NB4 (cell line): ENCODE measurements around the gene TRIM9.

Source experiments
- DNase-seq: peaks from one replicate; pipeline ENCODE4 v3.0.0; 2010; ENCODE audit warnings: low read depth
- H3K4me3 ChIP-seq: one replicate; pipeline ENCODE4 v1.5.1; 2011; ENCODE audit warnings: mild to moderate bottlenecking, low read depth, low read length, moderate library complexity
- CTCF ChIP-seq: IDR thresholded peaks from one replicate; pipeline ENCODE4 v1.5.1; 2012; ENCODE audit warnings: low read depth, low read length
- MYC ChIP-seq: IDR thresholded peaks from 2 replicates; pipeline ENCODE4 v1.6.1; 2011; ENCODE audit warnings: low read depth, low read length
- POLR2A ChIP-seq: IDR thresholded peaks from 2 replicates; pipeline ENCODE4 v1.6.1; 2011; ENCODE audit warnings: mild to moderate bottlenecking; ENCODE audit not compliant: insufficient read length; ENCODE audit errors: extremely low read depth
- TF ChIP-seq, protein P1 (sequence below): IDR thresholded peaks from 2 replicates; pipeline ENCODE4 v1.6.1; 2011; ENCODE audit warnings: low read depth, low read length

The TRIM9 gene

DNA sequence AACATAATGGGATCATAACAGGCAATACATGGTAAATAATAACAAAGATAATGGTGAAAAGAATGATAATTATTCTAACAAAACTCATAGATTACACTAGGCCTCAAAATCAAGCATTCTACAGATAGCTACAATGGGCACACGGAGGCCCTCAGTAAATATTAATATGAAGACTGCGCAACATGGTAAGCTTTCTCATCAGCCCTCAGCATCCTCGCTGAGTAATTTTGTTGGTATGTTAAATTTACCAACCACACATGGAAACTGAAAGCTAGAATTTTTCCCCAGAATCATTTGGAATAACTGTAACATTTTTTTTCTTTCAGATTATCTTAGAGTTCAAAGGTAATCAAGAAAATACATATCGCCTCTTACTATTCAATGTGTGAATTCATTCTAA lies 76.4 kb downstream of the TRIM9 start:
- no peak for TF ChIP-seq MYC
- no peak for TF ChIP-seq CTCF
- TF ChIP-seq, protein P1, sequence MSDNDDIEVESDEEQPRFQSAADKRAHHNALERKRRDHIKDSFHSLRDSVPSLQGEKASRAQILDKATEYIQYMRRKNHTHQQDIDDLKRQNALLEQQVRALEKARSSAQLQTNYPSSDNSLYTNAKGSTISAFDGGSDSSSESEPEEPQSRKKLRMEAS = no peak
- no peak for TF ChIP-seq POLR2A
- DNase-seq = no peak
- no peak overlapping the region for H3K4me3 ChIP-seq

DNA sequence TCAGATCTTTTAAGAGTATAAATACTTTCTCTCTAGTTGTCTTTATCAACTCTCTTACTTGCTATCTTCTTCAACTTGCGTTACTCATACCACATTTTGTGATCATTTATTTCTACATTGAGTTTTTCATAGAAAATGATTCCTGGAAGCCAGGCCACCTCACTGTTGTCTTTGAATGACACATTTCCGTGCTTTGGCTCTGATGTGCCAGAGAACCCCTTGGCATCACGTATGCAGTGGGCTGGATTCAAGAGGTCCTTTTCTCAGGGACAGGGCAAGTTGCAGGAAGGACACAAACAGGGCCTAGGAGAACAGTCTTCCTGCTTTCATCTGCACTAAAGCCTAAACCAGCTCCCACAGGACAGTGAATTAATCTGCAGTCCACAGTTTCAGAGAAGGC lies 80.3 kb downstream of the TRIM9 start:
- no peak overlapping the region for H3K4me3 ChIP-seq
- TF ChIP-seq CTCF (no peak), POLR2A (no peak), MYC (no peak)
- TF ChIP-seq, protein P1 = no peak
- DNase-seq = no peak

DNA sequence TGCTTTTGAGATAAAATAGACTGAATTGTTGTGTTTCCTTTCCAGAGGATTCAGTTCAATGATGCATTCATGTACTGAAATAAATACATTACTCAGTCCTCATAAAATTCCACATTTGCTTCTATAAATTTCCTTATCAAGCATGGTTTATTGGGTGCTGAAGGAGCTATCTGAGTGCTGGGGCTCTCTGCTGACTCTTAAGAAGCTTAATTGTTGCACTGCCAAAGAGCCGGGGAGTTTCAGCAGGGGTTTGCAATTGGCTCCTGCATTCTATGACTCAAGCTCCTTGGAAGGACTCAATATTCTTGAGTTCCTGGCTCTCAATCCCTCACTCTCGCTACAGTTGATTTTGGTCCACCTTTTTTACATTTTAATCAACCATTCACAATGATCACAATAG lies 80.8 kb downstream of the TRIM9 start:
- TF ChIP-seq, protein P1 = no peak
- TF ChIP-seq MYC = no peak
- no peak for TF ChIP-seq CTCF
- H3K4me3 ChIP-seq = no peak overlapping the region
- no peak for DNase-seq

DNA sequence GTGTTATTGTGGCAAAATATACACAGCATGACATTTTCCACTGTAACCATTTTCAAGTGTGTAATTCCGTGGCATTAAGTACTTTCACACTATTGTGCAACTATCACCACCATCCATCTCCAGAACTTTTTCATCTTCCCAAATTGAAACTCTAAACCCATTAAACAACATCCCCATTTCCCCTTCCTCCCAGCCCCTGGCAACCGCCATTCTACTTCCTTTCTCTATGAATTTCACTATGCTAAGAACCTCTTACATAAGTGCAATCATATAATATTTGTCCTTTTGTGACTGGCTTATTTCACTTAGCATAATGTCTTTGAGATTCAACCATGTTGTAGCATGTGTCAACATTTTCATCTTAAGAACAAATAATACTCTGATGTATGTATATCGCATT lies 82.8 kb downstream of the TRIM9 start:
- TF ChIP-seq POLR2A (no peak), MYC (no peak), CTCF (no peak)
- TF ChIP-seq, protein P1 = no peak
- no peak overlapping the region for H3K4me3 ChIP-seq
- DNase-seq = peak; percentile 12

- no peak for TF ChIP-seq POLR2A
- TF ChIP-seq, protein P1 = no peak
- TF ChIP-seq CTCF = no peak
- no peak for TF ChIP-seq MYC
- H3K4me3 ChIP-seq = no peak overlapping the region
- DNase-seq = no peak
Measured at GRCh38 chr14:51008446-51008845, 86.5 kb downstream of the TRIM9 start.

- H3K4me3 ChIP-seq = no peak overlapping the region
- peak; percentile 91 for DNase-seq
- TF ChIP-seq, protein P1 = peak; percentile 66
- TF ChIP-seq MYC = no peak
Measured at GRCh38 chr14:51006781-51007211, 88.1 kb downstream of the TRIM9 start.
